Hematopoietic multipotent progenitor cell treated with erythropoietin and hydrocortisone succinate and interleukin-3 and kit ligand, for 4 days (in vitro differentiated cells): ENCODE data around the gene MAD2L1.
"Not testable (repeated sequence)": the region's sequence is repeated elsewhere in the genome, so short reads cannot be mapped to it uniquely, and the experiment has no call there.

Experiments used
- DNase-seq: peaks from one replicate; pipeline ENCODE4 v3.0.0-alpha.2; 2015

MAD2L1 gene

GRCh38 chr4:120066517-120067340 lies at the start of gene MAD2L1:
TSS of gene MAD2L1 (minus strand) at chr4:120066848. CDS start at chr4:120066734, 114 bp downstream.
- peak; percentile 99 for DNase-seq

- no peak for DNase-seq
These were observed 45.1 kb upstream of the MAD2L1 start for GRCh38 chr4:120111745-120112144.

GRCh38 chr4:120109406-120109805 lies 42.8 kb upstream of the MAD2L1 start:
- DNase-seq: no peak

- DNase-seq: no peak
These were observed 38.8 kb upstream of the MAD2L1 start for GRCh38 chr4:120105472-120105871.

GRCh38 chr4:120096508-120097297 lies 30.1 kb upstream of the MAD2L1 start:
- DNase-seq: no peak

- DNase-seq: no peak
These were observed 21.9 kb upstream of the MAD2L1 start for GRCh38 chr4:120088507-120088906.

GRCh38 chr4:120088066-120088465 lies 21.4 kb upstream of the MAD2L1 start:
- not testable (repeated sequence) for DNase-seq

- no peak for DNase-seq
These were observed 19.1 kb upstream of the MAD2L1 start for GRCh38 chr4:120085705-120086104.

GRCh38 chr4:120084327-120084726 lies 17.7 kb upstream of the MAD2L1 start:
- no peak for DNase-seq

- no peak for DNase-seq
These were observed 16.5 kb upstream of the MAD2L1 start for GRCh38 chr4:120083152-120083551.

- no peak for DNase-seq
These were observed 15.6 kb upstream of the MAD2L1 start for GRCh38 chr4:120082251-120082650.

- no peak for DNase-seq
These were observed 15.1 kb upstream of the MAD2L1 start for GRCh38 chr4:120081726-120082125.

GRCh38 chr4:120080533-120080932 lies 13.9 kb upstream of the MAD2L1 start:
- DNase-seq: no peak

GRCh38 chr4:120079839-120080520 lies 13.3 kb upstream of the MAD2L1 start:
- DNase-seq: no peak

- no peak for DNase-seq
These were observed 11.6 kb upstream of the MAD2L1 start for GRCh38 chr4:120078216-120078615.

GRCh38 chr4:120071192-120071795 lies 4.6 kb upstream of the MAD2L1 start:
- peak; percentile 86 for DNase-seq

GRCh38 chr4:120070196-120070595 lies 3.5 kb upstream of the MAD2L1 start:
- no peak for DNase-seq

GRCh38 chr4:120065974-120066516 lies 603 bp downstream of the MAD2L1 start:
- DNase-seq: peak; percentile 92

GRCh38 chr4:120064887-120065286 lies 1.8 kb downstream of the MAD2L1 start:
- DNase-seq: no peak

GRCh38 chr4:120063711-120064110 lies 2.9 kb downstream of the MAD2L1 start:
- not testable (repeated sequence) for DNase-seq

- DNase-seq: no peak
These were observed 3.9 kb downstream of the MAD2L1 start for GRCh38 chr4:120062663-120063195.

GRCh38 chr4:120059036-120059435 lies 7.6 kb downstream of the MAD2L1 start:
- no peak for DNase-seq
